GM19240 (cell line): ENCODE data around the gene PLAAT5.
A peak's percentile ranks its signal among the peaks of the same experiment; 100 is the strongest.
"Not testable (repeated sequence)": the region's sequence is repeated elsewhere in the genome, so short reads cannot be mapped to it uniquely, and the experiment has no call there.

Experiments used
- DNase-seq: peaks from one replicate; pipeline ENCODE4 v3.0.0; 2011; ENCODE audit warnings: low spot score; ENCODE audit not compliant: insufficient read length

The PLAAT5 gene

GRCh38 chr11:63485777-63486176, 5.2 kb downstream of the PLAAT5 start:
- no peak for DNase-seq

GRCh38 chr11:63480039-63480438, 10.9 kb downstream of the PLAAT5 start:
- no peak for DNase-seq

GRCh38 chr11:63478896-63479295, 12.1 kb downstream of the PLAAT5 start:
- DNase-seq = peak; percentile 43

- DNase-seq = no peak
Measured at GRCh38 chr11:63476618-63477017, 14.3 kb downstream of the PLAAT5 start.

GRCh38 chr11:63472372-63472771, 18.6 kb downstream of the PLAAT5 start:
- no peak for DNase-seq

- DNase-seq = no peak
Measured at GRCh38 chr11:63470311-63470710, 20.7 kb downstream of the PLAAT5 start.

- no peak for DNase-seq
Measured at GRCh38 chr11:63462137-63462536, 28.8 kb downstream of the PLAAT5 start.

GRCh38 chr11:63459586-63459985, 31.4 kb downstream of the PLAAT5 start:
- no peak for DNase-seq

- no peak for DNase-seq
Measured at GRCh38 chr11:63448646-63449045, 42.3 kb downstream of the PLAAT5 start.

GRCh38 chr11:63445720-63446119, 45.2 kb downstream of the PLAAT5 start:
- DNase-seq = no peak

GRCh38 chr11:63445118-63445517, 45.8 kb downstream of the PLAAT5 start:
- no peak for DNase-seq

GRCh38 chr11:63444160-63444559, 46.8 kb downstream of the PLAAT5 start:
- no peak for DNase-seq

- no peak for DNase-seq
Measured at GRCh38 chr11:63443714-63444113, 47.3 kb downstream of the PLAAT5 start.

GRCh38 chr11:63435831-63436230, 55.1 kb downstream of the PLAAT5 start:
- DNase-seq = not testable (repeated sequence)

GRCh38 chr11:63435351-63435750, 55.6 kb downstream of the PLAAT5 start:
- DNase-seq = not testable (repeated sequence)

- not testable (repeated sequence) for DNase-seq
Measured at GRCh38 chr11:63430731-63431130, 60.2 kb downstream of the PLAAT5 start.

GRCh38 chr11:63427971-63428508, 62.9 kb downstream of the PLAAT5 start:
- DNase-seq = no peak

GRCh38 chr11:63417174-63417852, 73.7 kb downstream of the PLAAT5 start:
- DNase-seq = no peak
